Measurements from ENCODE around the gene TNFSF4.
"Not testable (repeated sequence)": the region's sequence is repeated elsewhere in the genome, so short reads cannot be mapped to it uniquely, and the experiment has no call there.

The TNFSF4 gene

DNA sequence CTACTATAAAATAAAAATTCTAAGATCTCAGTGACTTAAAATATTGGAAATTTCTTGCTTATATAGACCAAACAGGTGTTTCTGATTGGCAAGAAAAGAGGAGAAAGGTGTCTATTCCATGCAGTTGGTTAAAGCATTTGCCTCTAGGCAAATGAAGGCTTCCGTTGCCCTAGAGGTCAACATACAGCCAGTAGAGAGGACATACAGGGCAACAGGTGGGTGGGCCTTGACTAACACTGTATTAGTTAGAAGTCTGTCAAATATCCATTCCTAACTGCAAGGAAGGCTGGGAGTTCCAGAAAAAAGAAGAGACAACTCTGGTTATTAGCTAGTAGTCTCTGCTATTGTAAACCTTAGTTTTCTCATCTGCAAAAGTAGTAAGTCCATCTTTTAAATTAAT lies 43.0 kb downstream of the TNFSF4 start:
- no peak for DNase-seq (ENCODE audit: low read depth)

DNA sequence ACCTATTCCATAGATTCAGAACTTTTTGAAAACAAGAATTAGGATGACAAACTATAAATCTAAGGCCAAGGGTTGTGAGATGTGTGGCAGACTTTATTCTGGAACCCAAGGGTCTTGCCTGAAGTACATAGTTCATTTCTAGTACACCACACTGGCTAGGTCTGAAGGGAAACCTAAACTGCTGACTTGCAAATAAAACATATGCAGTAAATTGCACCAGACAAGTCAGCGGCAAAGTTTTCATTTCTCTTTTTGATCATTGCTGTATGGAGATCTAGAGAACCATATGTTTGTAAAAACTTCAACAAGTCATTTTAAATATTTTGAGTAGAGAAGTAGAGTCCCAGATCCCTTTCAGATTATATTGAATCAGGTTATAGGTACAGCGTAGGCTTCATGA lies 43.9 kb downstream of the TNFSF4 start:
- DNase-seq (ENCODE audit: low read depth) = no peak

DNA sequence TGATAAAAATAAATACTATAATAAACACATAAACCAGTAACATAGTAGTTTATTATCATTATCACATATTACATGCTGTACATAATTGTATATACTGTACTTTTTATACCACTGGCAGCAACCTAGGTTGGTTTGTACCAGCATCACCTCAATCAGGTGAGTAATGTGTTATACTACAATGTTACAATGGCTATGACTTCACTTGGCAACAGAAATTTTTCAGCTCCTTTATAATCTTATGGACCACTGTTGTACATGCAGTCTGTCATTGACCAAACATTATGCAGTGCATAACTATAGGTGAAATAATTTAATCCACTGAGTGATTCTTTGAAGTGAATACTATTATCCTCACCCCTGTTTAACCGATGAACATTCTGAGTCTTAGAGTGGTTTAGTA lies 44.5 kb downstream of the TNFSF4 start:
- no peak for DNase-seq (ENCODE audit: low read depth)

DNA sequence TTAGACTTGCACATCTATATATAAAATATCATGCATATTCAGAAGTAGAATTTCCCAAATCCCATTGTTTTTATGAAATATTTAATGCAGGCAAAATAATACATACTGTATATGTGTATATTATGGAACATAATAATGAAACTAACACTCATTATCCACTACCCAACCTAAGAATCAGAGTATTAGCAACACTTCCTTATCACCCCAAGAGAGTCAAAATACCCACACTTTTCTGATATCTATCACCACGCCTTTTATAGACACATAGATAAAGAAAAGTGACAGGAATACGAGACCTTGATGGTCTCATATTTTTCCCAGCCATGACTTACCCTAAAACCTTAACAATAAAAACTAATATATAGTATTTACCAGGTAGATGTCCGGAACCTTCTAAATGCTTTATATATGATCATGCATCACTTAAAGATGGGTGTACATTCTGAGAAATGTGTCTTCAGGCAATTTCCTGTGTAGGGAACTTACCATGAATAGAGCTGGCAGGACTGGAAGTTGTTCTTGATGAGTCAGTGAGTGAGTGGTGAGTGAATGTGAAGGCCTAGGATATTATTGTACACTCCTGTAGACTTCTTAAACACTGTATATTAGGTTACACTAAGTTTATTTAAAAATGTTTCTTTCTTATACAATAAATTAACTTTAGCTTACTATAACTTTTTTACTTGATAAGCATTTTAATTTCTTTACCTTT lies 45.5 kb downstream of the TNFSF4 start:
- DNase-seq (ENCODE audit: low read depth) = peak; percentile 19

DNA sequence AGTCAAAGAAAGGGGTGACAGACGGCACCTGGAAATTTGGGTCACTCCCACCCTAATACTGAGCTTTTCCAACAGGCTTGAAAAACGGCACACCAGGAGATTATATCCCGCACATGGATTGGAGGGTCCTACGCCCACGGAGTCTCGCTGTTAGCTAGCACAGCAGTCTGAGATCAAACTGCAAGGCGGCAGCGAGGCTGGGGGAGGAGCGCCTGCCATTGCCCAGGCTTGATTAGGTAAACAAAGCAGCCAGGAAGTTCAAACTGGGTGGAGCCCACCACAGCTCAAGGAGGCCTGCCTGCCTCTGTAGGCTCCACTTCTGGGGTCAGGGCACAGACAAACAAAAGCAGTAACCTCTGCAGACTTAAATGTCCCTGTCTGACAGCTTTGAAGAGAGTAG lies 53.2 kb downstream of the TNFSF4 start:
- not testable (repeated sequence) for DNase-seq (ENCODE audit: low read depth)

DNA sequence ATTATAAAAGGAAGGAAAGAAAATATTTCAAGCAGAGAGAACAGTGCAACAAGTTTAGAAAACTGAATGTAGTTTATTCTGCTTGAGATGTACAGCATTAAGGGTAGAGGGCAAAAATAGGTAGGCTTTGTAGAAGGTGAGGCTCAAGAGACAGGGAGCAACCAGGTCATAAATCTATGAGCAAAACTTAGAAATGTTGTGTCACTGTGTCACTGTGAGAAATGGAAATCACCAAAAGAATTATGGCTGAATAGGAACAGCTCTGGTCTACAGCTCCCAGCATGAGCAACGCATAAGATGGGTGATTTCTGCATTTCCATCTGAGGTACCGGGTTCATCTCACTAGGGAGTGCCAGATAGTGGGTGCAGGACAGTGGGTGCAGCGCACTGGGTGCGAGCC lies 53.6 kb downstream of the TNFSF4 start:
- DNase-seq (ENCODE audit: low read depth) = no peak

DNA sequence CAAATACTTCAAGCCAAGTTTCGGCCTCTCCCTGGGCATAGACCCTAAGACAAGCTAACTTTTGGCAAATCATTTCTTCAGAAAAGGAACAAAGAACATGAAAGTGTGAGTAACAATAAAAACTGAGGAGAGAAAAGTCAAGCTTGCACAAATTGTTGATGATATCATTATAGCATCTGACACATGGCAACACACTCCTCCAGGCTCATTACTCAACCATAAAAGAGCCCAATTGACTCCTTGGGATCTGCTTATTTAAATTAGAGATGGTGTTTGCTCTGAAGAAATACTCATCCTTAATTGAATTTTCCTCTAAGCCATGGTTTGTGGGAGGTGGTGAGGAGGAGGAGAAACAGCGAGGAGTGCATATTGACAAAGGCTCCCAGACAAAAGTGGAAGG lies 54.5 kb downstream of the TNFSF4 start:
- no peak for DNase-seq (ENCODE audit: low read depth)

DNA sequence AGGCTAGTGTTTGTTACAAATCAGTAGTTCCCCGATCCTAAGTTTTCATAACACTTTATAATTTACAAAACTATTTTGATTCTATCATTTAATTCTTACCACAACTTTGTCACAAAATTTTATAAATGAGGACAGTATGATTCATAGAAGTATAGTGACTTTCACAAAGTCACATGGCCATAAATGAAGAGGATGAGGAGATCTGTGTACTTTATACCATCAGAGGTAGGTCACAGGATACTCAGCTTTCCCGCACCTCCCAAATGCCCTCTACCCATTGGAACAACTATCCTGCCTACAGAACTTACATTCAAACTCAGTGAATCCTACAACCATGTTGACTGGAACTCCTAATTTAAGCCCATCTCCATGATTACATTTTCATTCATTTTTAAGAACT lies 56.3 kb downstream of the TNFSF4 start:
- no peak for DNase-seq (ENCODE audit: low read depth)

DNA sequence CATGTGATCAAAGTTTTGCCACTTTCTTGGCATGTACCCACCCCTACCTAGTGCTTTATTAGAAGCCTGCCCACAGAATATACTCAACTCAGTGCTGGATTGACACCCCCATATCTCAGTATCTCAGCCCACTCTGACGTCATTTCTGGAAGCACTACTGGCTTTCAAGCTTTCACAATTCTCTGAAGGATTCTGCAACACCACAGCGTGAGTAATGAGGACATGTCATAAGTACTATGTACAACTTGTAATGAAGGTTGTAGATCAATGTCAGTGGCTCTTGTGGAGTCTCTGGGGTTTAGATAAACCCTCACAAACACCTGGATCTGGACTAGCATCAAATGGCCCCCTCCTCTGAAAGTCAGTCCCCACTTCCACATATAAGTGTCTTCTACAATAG lies 57.2 kb downstream of the TNFSF4 start:
- no peak for DNase-seq (ENCODE audit: low read depth)

DNA sequence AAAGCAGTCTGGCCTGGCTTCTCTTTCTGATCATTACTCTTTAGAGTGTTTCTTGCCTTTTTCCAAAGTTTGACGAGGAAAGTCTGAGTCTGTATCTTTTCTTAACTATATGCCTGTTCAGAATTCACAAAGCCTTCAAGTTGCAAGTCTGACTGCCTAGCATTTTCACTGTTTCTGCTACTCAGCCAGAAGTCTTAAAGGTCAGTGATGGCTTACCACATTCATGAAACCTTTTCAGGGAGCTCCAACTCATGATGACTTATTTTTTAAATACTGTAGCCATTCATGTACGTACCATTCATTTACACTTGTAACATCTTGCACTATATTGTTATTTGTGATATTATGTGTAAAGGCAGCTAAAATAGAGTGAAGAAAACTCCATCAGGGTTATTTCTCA lies 58.2 kb downstream of the TNFSF4 start:
- DNase-seq (ENCODE audit: low read depth) = no peak

DNA sequence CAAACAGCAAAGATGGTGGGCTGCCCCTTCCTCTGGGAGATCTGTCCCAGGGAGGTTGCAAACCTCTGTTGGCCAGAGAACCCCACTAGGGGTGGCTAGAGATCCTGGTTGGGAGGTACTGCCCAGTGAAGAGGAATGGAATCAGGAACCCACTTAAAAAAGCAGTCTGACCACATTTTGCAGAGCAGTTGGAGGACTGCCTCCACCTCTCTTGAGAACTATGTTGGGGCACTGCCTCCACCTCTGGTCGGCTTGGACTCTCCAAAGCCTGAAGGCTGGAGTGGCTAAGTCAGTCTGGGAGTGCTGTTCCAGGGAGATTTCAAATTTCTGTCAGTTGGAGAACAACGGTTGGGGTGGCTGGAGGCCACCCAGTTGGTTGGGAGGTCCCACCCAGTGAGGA lies 58.6 kb downstream of the TNFSF4 start:
- no peak for DNase-seq (ENCODE audit: low read depth)

DNA sequence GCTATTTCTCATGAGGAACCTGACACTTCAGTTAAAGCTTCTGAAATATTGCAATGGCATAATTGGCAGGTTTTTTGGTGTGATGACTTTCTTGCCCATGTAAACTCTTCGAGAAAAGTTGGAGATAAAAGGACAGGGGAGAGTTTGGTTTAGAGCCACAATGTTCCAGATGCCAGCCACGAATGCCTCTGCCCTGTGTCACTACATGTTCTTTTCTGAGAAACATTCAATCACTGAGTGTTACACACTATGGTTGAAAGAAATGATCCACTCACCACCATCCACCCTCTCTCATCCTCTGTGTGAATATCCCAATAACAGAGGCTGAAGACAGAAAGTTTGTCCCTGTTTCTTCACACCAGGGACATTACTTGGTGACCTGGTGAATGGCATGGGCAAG lies 66.4 kb downstream of the TNFSF4 start:
- no peak for DNase-seq (ENCODE audit: low read depth)

DNA sequence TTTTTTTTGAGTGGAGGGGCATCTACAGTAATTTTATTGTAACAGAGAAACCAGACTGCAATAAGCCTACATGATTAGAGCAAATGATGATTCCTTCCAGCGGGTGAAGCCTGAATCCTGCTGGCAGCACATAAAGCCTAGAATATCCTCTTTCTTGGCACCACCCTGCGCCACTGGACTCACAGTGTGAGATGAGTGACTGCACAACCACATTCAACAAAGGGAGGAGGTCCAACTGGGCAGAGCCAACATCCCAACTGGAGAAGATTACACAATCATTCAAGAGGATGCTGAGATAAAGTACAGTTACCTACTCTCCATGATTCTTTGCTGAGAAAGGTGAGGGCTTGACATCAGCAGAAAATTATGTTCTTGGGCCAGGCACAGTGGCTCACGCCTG lies 67.4 kb downstream of the TNFSF4 start:
- DNase-seq (ENCODE audit: low read depth) = no peak

DNA sequence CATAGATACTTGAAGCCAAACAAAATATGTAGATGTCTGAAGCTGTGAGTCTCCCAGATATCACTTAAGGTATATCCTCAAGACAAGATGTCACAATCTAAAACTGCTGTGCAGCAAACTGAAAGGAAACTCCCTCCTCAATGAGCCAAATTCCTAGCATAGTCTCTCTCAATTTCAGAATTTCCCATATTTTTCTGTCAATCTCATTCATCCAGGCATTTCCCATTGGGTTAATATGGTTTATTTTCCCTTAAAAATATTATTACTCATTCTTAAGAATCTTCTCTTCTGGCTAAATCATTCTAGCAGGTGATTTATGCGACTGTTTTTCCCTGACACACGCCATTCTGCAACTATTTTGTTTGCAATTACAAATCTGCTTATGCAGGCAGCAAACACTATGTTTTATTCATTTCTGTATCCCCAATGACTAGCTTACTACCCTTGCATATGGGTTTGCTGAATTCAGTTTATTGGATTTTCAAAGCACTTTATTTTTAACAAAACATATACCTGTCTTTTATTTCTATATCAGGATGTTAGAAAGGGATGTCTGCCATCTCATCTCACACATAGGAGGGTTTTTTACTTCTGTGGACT lies 69.9 kb downstream of the TNFSF4 start:
- DNase-seq (ENCODE audit: low read depth) = no peak

DNA sequence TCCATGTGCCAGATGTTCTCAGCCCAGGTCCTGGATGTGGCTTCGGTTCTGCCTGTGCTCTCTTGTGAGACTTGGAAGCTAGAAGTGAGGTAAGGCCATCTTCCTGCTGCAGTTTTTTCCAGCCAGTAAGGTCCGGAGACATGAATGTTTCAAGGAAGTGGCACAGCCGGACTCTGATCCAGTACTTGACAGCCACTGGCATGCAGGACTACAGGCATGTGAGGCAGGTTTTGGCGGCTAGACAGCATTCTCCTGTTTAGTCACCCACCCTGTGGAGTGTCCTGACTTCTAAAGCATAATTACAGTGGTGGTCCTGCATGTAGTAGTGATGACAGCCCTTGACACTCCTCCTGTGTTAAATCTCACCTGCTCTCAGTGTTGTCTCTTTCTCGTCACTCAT lies 72.3 kb downstream of the TNFSF4 start:
- no peak for DNase-seq (ENCODE audit: low read depth)

DNA sequence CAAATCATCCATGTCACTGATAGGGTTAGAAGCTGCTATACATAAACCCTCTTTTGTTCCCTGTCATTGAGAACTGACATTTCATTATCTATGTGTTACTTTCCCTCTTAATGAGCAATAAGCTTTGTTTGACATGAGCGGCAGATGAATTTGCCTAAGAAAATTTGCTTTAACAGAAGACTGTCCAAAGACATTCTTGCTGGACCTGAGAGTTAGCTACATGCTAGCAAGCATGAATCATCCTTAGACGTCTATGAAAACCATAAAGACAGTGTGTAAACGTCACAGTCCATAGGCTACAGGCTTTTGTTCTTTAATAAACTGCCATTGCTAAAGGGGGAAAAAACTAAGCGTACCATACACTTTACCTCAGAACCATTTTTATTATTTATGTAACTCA lies 73.1 kb downstream of the TNFSF4 start:
- no peak for DNase-seq (ENCODE audit: low read depth)

All from HS-27A (cell line).